ENCODE results near the gene RPS25. TPM values are rescaled to one million over a fixed set of nuclear protein-coding genes. Genes with fewer than 3 reads are reported as not detected.

The RPS25 gene
- polyA plus RNA-seq, 1 donor from 2014 or later, result 1,728 TPM

DNA sequence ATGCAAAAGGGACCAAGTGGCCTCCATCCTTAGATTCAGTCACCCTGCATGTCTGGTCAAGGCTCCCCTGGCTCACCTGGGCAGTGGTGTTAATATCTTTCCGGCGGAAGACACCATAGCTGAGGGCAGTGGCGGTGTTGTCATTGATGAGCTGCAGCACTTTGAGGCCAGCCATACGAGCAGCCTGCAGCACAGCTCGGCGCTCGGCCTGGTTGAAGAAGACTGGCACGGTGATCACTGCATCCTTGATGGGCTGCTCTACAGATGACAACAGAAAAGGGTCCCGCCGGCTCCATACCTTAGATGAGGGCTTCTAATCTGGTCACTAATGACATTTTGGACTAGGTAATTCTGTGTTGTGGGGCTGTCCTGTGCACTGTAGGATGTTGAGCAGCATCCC is 36.3 kb upstream of the RPS25 start:
- H3K27ac ChIP-seq (ENCODE audit: low read length), result no peak overlapping the region
- no peak overlapping the region for H2AFZ ChIP-seq (ENCODE audit: low read depth, low read length)
- H3K9me3 ChIP-seq (ENCODE audit: low read length), result no peaks in the 10 kb centered on the region
- no peaks in the 10 kb centered on the region for H4K20me1 ChIP-seq (ENCODE audit: insufficient read depth)
- H3F3A ChIP-seq (ENCODE audit: insufficient read depth, low read length, poor library complexity, severe bottlenecking), result no peaks in the 10 kb centered on the region
- peaks cover 6% of the 10 kb centered on the region for H3K36me3 ChIP-seq (ENCODE audit: insufficient read depth, low read length)
- H3K9ac ChIP-seq (ENCODE audit: low read length), result no peak overlapping the region
- H3K4me3 ChIP-seq (ENCODE audit: low read length), result no peak overlapping the region
- H3K79me2 ChIP-seq (replicated peaks; ENCODE audit: insufficient read depth, low read length), result peaks cover 12% of the 10 kb centered on the region
- TF ChIP-seq, protein P1, sequence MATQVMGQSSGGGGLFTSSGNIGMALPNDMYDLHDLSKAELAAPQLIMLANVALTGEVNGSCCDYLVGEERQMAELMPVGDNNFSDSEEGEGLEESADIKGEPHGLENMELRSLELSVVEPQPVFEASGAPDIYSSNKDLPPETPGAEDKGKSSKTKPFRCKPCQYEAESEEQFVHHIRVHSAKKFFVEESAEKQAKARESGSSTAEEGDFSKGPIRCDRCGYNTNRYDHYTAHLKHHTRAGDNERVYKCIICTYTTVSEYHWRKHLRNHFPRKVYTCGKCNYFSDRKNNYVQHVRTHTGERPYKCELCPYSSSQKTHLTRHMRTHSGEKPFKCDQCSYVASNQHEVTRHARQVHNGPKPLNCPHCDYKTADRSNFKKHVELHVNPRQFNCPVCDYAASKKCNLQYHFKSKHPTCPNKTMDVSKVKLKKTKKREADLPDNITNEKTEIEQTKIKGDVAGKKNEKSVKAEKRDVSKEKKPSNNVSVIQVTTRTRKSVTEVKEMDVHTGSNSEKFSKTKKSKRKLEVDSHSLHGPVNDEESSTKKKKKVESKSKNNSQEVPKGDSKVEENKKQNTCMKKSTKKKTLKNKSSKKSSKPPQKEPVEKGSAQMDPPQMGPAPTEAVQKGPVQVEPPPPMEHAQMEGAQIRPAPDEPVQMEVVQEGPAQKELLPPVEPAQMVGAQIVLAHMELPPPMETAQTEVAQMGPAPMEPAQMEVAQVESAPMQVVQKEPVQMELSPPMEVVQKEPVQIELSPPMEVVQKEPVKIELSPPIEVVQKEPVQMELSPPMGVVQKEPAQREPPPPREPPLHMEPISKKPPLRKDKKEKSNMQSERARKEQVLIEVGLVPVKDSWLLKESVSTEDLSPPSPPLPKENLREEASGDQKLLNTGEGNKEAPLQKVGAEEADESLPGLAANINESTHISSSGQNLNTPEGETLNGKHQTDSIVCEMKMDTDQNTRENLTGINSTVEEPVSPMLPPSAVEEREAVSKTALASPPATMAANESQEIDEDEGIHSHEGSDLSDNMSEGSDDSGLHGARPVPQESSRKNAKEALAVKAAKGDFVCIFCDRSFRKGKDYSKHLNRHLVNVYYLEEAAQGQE (IDR thresholded peaks at IDR 0.05; ENCODE audit: borderline replicate concordance), result no peak
- TF ChIP-seq MXI1 (conservative IDR thresholded peaks at IDR 0.05; ENCODE audit: poor library complexity, severe bottlenecking) (no peak), RAD21 (conservative IDR thresholded peaks at IDR 0.05) (no peak), POLR2AphosphoS5 (IDR thresholded peaks at IDR 0.05) (no peak), EZH2 (IDR thresholded peaks at IDR 0.05; ENCODE audit: borderline replicate concordance, insufficient read depth, low read length, poor library complexity, severe bottlenecking) (no peak), CTCF (IDR thresholded peaks at IDR 0.05; ENCODE audit: poor library complexity, severe bottlenecking) (no peak), SMC3 (conservative IDR thresholded peaks at IDR 0.05; ENCODE audit: poor library complexity) (no peak), TAF1 (IDR thresholded peaks at IDR 0.05; ENCODE audit: low read depth) (no peak), EP300 (conservative IDR thresholded peaks at IDR 0.05; ENCODE audit: poor library complexity, severe bottlenecking) (no peak)
- no peaks in the 10 kb centered on the region for H3K27me3 ChIP-seq (ENCODE audit: insufficient read depth, low read depth, low read length)
- no peak overlapping the region for H3K4me2 ChIP-seq (ENCODE audit: low read length)
- H3K9me2 ChIP-seq (ENCODE audit: insufficient read depth, low read length), result no peaks in the 10 kb centered on the region

- no peak for TF ChIP-seq EP300 (conservative IDR thresholded peaks at IDR 0.05; ENCODE audit: poor library complexity, severe bottlenecking)
- TF ChIP-seq SMC3 (conservative IDR thresholded peaks at IDR 0.05; ENCODE audit: poor library complexity), result no peak
- TF ChIP-seq, protein P1 (IDR thresholded peaks at IDR 0.05; ENCODE audit: borderline replicate concordance), result no peak
- no peak for TF ChIP-seq RAD21 (conservative IDR thresholded peaks at IDR 0.05)
- no peak for TF ChIP-seq MXI1 (conservative IDR thresholded peaks at IDR 0.05; ENCODE audit: poor library complexity, severe bottlenecking)
- no peak for TF ChIP-seq EZH2 (IDR thresholded peaks at IDR 0.05; ENCODE audit: borderline replicate concordance, insufficient read depth, low read length, poor library complexity, severe bottlenecking)
- TF ChIP-seq TAF1 (IDR thresholded peaks at IDR 0.05; ENCODE audit: low read depth), result no peak
- TF ChIP-seq CTCF (IDR thresholded peaks at IDR 0.05; ENCODE audit: poor library complexity, severe bottlenecking), result no peak
- no peak for TF ChIP-seq POLR2AphosphoS5 (IDR thresholded peaks at IDR 0.05)
Measured at GRCh38 chr11:119052163-119052814, 34.1 kb upstream of the RPS25 start.

More at GRCh38 chr11:119052163-119052814, 34.1 kb upstream of the RPS25 start:
- no peak overlapping the region for H3K4me3 ChIP-seq (ENCODE audit: low read length)
- H3K4me2 ChIP-seq (ENCODE audit: low read length), result no peak overlapping the region
- H3K36me3 ChIP-seq (ENCODE audit: insufficient read depth, low read length), result peaks cover 10% of the 10 kb centered on the region
- no peak overlapping the region for H2AFZ ChIP-seq (ENCODE audit: low read depth, low read length)
- H3K9ac ChIP-seq (ENCODE audit: low read length), result no peak overlapping the region
- H3K79me2 ChIP-seq (replicated peaks; ENCODE audit: insufficient read depth, low read length), result peaks cover 12% of the 10 kb centered on the region
- no peaks in the 10 kb centered on the region for H3K27me3 ChIP-seq (ENCODE audit: insufficient read depth, low read depth, low read length)
- no peaks in the 10 kb centered on the region for H3K9me3 ChIP-seq (ENCODE audit: low read length)
- no peak overlapping the region for H3K27ac ChIP-seq (ENCODE audit: low read length)
- no peaks in the 10 kb centered on the region for H3K9me2 ChIP-seq (ENCODE audit: insufficient read depth, low read length)
- no peaks in the 10 kb centered on the region for H3F3A ChIP-seq (ENCODE audit: insufficient read depth, low read length, poor library complexity, severe bottlenecking)
- H4K20me1 ChIP-seq (ENCODE audit: insufficient read depth), result no peaks in the 10 kb centered on the region

Measured in neural cell (in vitro differentiated cells).